B cell (primary cell): ENCODE results near the gene KRTAP10-2. TPM values are rescaled to one million over a fixed set of nuclear protein-coding genes. Genes with fewer than 3 reads are reported as not detected.

Source experiments
- ATAC-seq: fragments of 200-7000 bp; cut with Tn5 transposase; one replicate; pipeline ENCODE4 v1.10.0; 2021; ENCODE audit warnings: low read depth, mild to moderate bottlenecking, moderate number of reproducible peaks, moderate library complexity
- CTCF ChIA-PET: fragments of 350-600 bp; sonication (Branson Sonifier 250); formaldehyde crosslinking; loops from one replicate; lab custom pipeline; 2021; ENCODE audit warnings: antibody characterized with exemption, inconsistent platforms; lab: Charles Lee
- POLR2A ChIA-PET: fragments of 350-600 bp; sonication (Branson Sonifier 250); formaldehyde crosslinking; loops from one replicate; lab custom pipeline; 2021; ENCODE audit warnings: antibody characterized with exemption; lab: Charles Lee
- DNase-seq: peaks from one replicate; pipeline ENCODE4 v3.0.0; 2013
- H2AFZ ChIP-seq: 2 replicates; pipeline ENCODE4 v1.6.1; 2012; ENCODE audit warnings: mild to moderate bottlenecking, low read depth, low read length; ENCODE audit not compliant: insufficient read depth, poor library complexity, severe bottlenecking
- H3K27ac ChIP-seq, 2 donors: 1 replicate in 1 of 2; 2 replicates in 1 of 2; pipeline ENCODE4 v1.5.1; 2012 to 2013; ENCODE audit warnings: low read length in 2 of 2, mild to moderate bottlenecking in 2 of 2, moderate library complexity in 1 of 2
- H3K27me3 ChIP-seq, 4 experiments: fragments of 200-600 bp in 1 of 4; sonication (generic) in 1 of 4; replicated peaks in 1 of 4; 1 replicate in 2 of 4; 2 replicates in 2 of 4; pipeline versions ENCODE4 v1.6.1 to v1.7.0; 2013 to 2016; ENCODE audit warnings: low read length in 3 of 4, mild to moderate bottlenecking in 2 of 4, mixed read lengths in 1 of 4, moderate library complexity in 1 of 4; ENCODE audit not compliant: insufficient read depth in 4 of 4, control insufficient read depth in 3 of 4; ENCODE audit errors: control extremely low read depth in 1 of 4
- H3K36me3 ChIP-seq, 2 experiments: replicated peaks in 1 of 2; 1 replicate in 1 of 2; 2 replicates in 1 of 2; pipeline versions ENCODE4 v1.6.1 to v1.7.1; 2013; ENCODE audit warnings: low read length in 1 of 2; ENCODE audit not compliant: insufficient read depth in 2 of 2, control insufficient read depth in 1 of 2; ENCODE audit errors: control extremely low read depth in 1 of 2, extremely low read depth in 1 of 2
- H3K4me1 ChIP-seq, 2 donors: fragments of 200-600 bp in 1 of 2; sonication (generic) in 1 of 2; 1 replicate in 1 of 2; 2 replicates in 1 of 2; pipeline versions ENCODE4 v1.5.1 to v1.6.1; 2013 to 2017; ENCODE audit warnings: low read length in 2 of 2; ENCODE audit not compliant: control insufficient read depth in 2 of 2, insufficient read depth in 2 of 2
- H3K4me2 ChIP-seq: replicated peaks from 2 replicates; pipeline ENCODE3; 2012; ENCODE audit warnings: mild to moderate bottlenecking, low read depth, low read length; ENCODE audit not compliant: poor library complexity, severe bottlenecking
- H3K4me3 ChIP-seq, 5 experiments: fragments of 200-600 bp in 1 of 5; sonication (generic) in 1 of 5; 1 replicate in 3 of 5; 2 replicates in 2 of 5; pipeline versions ENCODE4 v1.5.1 to v1.7.0; 2011 to 2016; ENCODE audit warnings: low read length in 4 of 5, mild to moderate bottlenecking in 4 of 5, low read depth in 2 of 5, control low read depth in 1 of 5, moderate library complexity in 1 of 5; ENCODE audit not compliant: insufficient read depth in 1 of 5; ENCODE audit errors: control extremely low read depth in 1 of 5, extremely low read depth in 1 of 5
- H3K79me2 ChIP-seq: fragments of 200-600 bp; sonication (generic); one replicate; pipeline ENCODE4 v1.6.0; 2016; ENCODE audit warnings: low read length; ENCODE audit not compliant: control insufficient read depth, insufficient read depth
- H3K9ac ChIP-seq: fragments of 200-600 bp; sonication (generic); 2 replicates; pipeline ENCODE4 v1.6.1; 2017; ENCODE audit warnings: mild to moderate bottlenecking, low read length, moderate library complexity
- H3K9me3 ChIP-seq, 3 donors: one replicate each; pipeline versions ENCODE4 v1.6.1 to v1.7.1; 2013; ENCODE audit warnings: low read length in 2 of 3; ENCODE audit not compliant: control insufficient read depth in 2 of 3, insufficient read depth in 1 of 3; ENCODE audit errors: control extremely low read depth in 1 of 3
- H4K20me1 ChIP-seq: 2 replicates; pipeline ENCODE4 v1.6.0; 2012; ENCODE audit warnings: mild to moderate bottlenecking, low read length; ENCODE audit not compliant: insufficient read depth, control insufficient read depth, poor library complexity, severe bottlenecking
- H3K27ac Mint-ChIP-seq: one replicate; pipeline ENCODE4 v1.8.0; 2021; ENCODE audit warnings: mixed read lengths
- H3K27me3 Mint-ChIP-seq: one replicate; pipeline ENCODE4 v1.8.0; 2021; ENCODE audit warnings: mixed read lengths
- H3K4me1 Mint-ChIP-seq: one replicate; pipeline ENCODE4 v1.8.0; 2021; ENCODE audit warnings: mixed read lengths
- H3K4me3 Mint-ChIP-seq: one replicate; pipeline ENCODE4 v1.8.0; 2021; ENCODE audit warnings: mixed read lengths
- H3K9me3 Mint-ChIP-seq: one replicate; pipeline ENCODE4 v1.8.0; 2022; ENCODE audit warnings: mixed read lengths; ENCODE audit not compliant: insufficient read depth
- CTCF ChIP-seq: fragments of 200-600 bp; IDR thresholded peaks from one replicate; pipeline ENCODE4 v1.8.0; 2022; ENCODE audit warnings: antibody characterized with exemption, mild to moderate bottlenecking
- EZH2 ChIP-seq: IDR thresholded peaks from 2 replicates; pipeline ENCODE4 v1.6.1; 2012; ENCODE audit warnings: borderline replicate concordance, low read depth, mild to moderate bottlenecking, moderate library complexity, low read length; ENCODE audit not compliant: insufficient read depth, poor library complexity, severe bottlenecking
- WGBS: methylation state at CpG from one replicate; pipeline ENCODE4 v1.1.5; 2013; ENCODE audit warnings: missing lambda C conversion rate; ENCODE audit not compliant: insufficient coverage; 5-methylcytosine and 5-hydroxymethylcytosine counted together
- intact Hi-C: fragments of 100-400 bp; cut with micrococcal nuclease; formaldehyde crosslinking; loops from one replicate; pipeline ENCODE4 v1.10.0; 2022
- polyA plus RNA-seq: library from polyadenylated mRNA; depleted of rRNA; stranded (reverse); fragments of >200 nt; gene quantifications from 2 replicates; pipeline ENCODE4 v1.2.3, GENCODE V29; 2012
- total RNA-seq, 2 donors: library from RNA; stranded (reverse); fragments of 120-200 nt in 1 of 2; gene quantifications; 1 replicate in 1 of 2; 2 replicates in 1 of 2; pipeline versions ENCODE4 v1.2.3 to v1.2.4, GENCODE V29; 2013 to 2022

Gene KRTAP10-2
- total and polyA plus RNA-seq, 2 donors (not counting 1 experiment from before 2014, with no cell fraction given), result not detected

GRCh38 chr21:44547656-44548331, 3.5 kb downstream of the KRTAP10-2 start:
- Histone ChIP-seq H3K9me3 (peaks cover 0 to 25% (median 9%) of the 10 kb centered on the region in 3 donors), H3K4me1 (peaks cover 5 to 7% of the 10 kb centered on the region in 2 donors), H2AFZ (peak overlapping the region; percentile 69), H3K36me3 (no peaks in the 10 kb centered on the region), H3K9ac (no peak overlapping the region), H3K4me3 (peak overlapping the region in 1 of 5 experiments; percentile 1), H3K79me2 (no peaks in the 10 kb centered on the region), H3K27ac (no peak overlapping the region), H4K20me1 (no peaks in the 10 kb centered on the region), H3K4me2 (peak overlapping the region; percentile 10), H3K27me3 (peaks cover 0 to 14% (median 2%) of the 10 kb centered on the region in 4 experiments)
- DNase-seq, result no peak
- POLR2A ChIA-PET, result no interaction called here
- Mint-ChIP-seq H3K4me1 (peaks cover 8% of the 10 kb centered on the region), H3K27ac (no peak overlapping the region), H3K4me3 (no peak overlapping the region), H3K9me3 (peaks cover 6% of the 10 kb centered on the region), H3K27me3 (peaks cover 37% of the 10 kb centered on the region)
- TF ChIP-seq EZH2 (no peak), CTCF (no peak)
- CTCF ChIA-PET, result no interaction called here
- WGBS, result 34% methylated on average over 3 of the region's 5 CpGs
- intact Hi-C loops, result no loop called here
- ATAC-seq, result no peak

GRCh38 chr21:44544566-44544965, 6.7 kb downstream of the KRTAP10-2 start:
- TF ChIP-seq CTCF (no peak), EZH2 (no peak)
- no peaks in the 10 kb centered on the region for H3K79me2 ChIP-seq
- DNase-seq (no peak), ATAC-seq (no peak)
- H3K4me1 Mint-ChIP-seq, result peaks cover 8% of the 10 kb centered on the region
- H3K9me3 Mint-ChIP-seq, result peaks cover 6% of the 10 kb centered on the region
- no peak overlapping the region for H3K27ac ChIP-seq
- H3K9me3 ChIP-seq, result peaks cover 1 to 35% (median 12%) of the 10 kb centered on the region in 3 donors
- no peak overlapping the region for H3K4me3 Mint-ChIP-seq
- H3K4me2 ChIP-seq, result no peak overlapping the region
- peaks cover 29% of the 10 kb centered on the region for H3K27me3 Mint-ChIP-seq
- H3K9ac ChIP-seq, result no peak overlapping the region
- H3K36me3 ChIP-seq, result no peaks in the 10 kb centered on the region
- ChIA-PET CTCF (no interaction called here), POLR2A (no interaction called here)
- no peak overlapping the region for H3K4me3 ChIP-seq
- no peak overlapping the region for H3K27ac Mint-ChIP-seq
- intact Hi-C loops, result no loop called here
- H4K20me1 ChIP-seq, result no peaks in the 10 kb centered on the region
- H3K4me1 ChIP-seq, result peaks cover 5 to 7% of the 10 kb centered on the region in 2 donors
- 91% methylated on average over 2 of the region's 3 CpGs for WGBS
- H3K27me3 ChIP-seq, result peaks cover 0 to 8% (median 2%) of the 10 kb centered on the region in 4 experiments
- no peak overlapping the region for H2AFZ ChIP-seq
